HEK293T (cell line): Measurements from ENCODE around the gene EXPH5.

Experiments
- ARNT ChIP-seq: fragments of 450-650 bp; IDR thresholded peaks from 2 replicates; pipeline ENCODE4 v1.6.1; 2017; ENCODE audit warnings: mild to moderate bottlenecking
- BHLHE40 ChIP-seq: fragments of 450-650 bp; IDR thresholded peaks from 2 replicates; pipeline ENCODE4 v1.6.1; 2016; ENCODE audit warnings: mild to moderate bottlenecking, moderate library complexity, borderline replicate concordance
- ELF4 ChIP-seq: fragments of 450-650 bp; IDR thresholded peaks from 2 replicates; pipeline ENCODE4 v1.6.1; 2017; ENCODE audit warnings: antibody characterized with exemption
- FOXA1 ChIP-seq: fragments of 450-650 bp; IDR thresholded peaks from 2 replicates; pipeline ENCODE4 v1.6.1; 2016; ENCODE audit warnings: mild to moderate bottlenecking
- FOXK2 ChIP-seq: fragments of 450-650 bp; IDR thresholded peaks from 2 replicates; pipeline ENCODE4 v1.6.1; 2016; ENCODE audit warnings: mild to moderate bottlenecking
- FOXM1 ChIP-seq: fragments of 450-650 bp; IDR thresholded peaks from 2 replicates; pipeline ENCODE4 v1.6.1; 2017; ENCODE audit warnings: mild to moderate bottlenecking, borderline replicate concordance
- HDGF ChIP-seq: fragments of 450-650 bp; IDR thresholded peaks from 2 replicates; pipeline ENCODE4 v1.6.1; 2017; ENCODE audit warnings: antibody characterized with exemption, borderline replicate concordance
- L3MBTL2 ChIP-seq: fragments of 450-650 bp; conservative IDR thresholded peaks from 2 replicates; pipeline ENCODE4 v1.6.1; 2016; ENCODE audit warnings: mild to moderate bottlenecking
- NFRKB ChIP-seq: fragments of 450-650 bp; IDR thresholded peaks from 2 replicates; pipeline ENCODE4 v1.6.1; 2016; ENCODE audit warnings: mild to moderate bottlenecking, moderate library complexity
- SP1 ChIP-seq: fragments of 450-650 bp; IDR thresholded peaks from 2 replicates; pipeline ENCODE4 v1.6.1; 2017
- SUZ12 ChIP-seq: fragments of 450-650 bp; IDR thresholded peaks from 2 replicates; pipeline ENCODE4 v1.6.1; 2016; ENCODE audit warnings: mild to moderate bottlenecking
- TARDBP ChIP-seq: fragments of 450-650 bp; IDR thresholded peaks from 2 replicates; pipeline ENCODE4 v1.6.1; 2016
- ZNF384 ChIP-seq: fragments of 450-650 bp; IDR thresholded peaks from 2 replicates; pipeline ENCODE4 v1.6.1; 2016

GRCh38 chr11:108620958-108621772 is 27.6 kb upstream of the EXPH5 start:
- no peak for TF ChIP-seq FOXK2
- TF ChIP-seq L3MBTL2: no peak
- no peak for TF ChIP-seq ARNT
- TF ChIP-seq FOXM1: no peak
- no peak for TF ChIP-seq NFRKB
- no peak for TF ChIP-seq TARDBP
- no peak for TF ChIP-seq SP1
- no peak for TF ChIP-seq BHLHE40
- TF ChIP-seq ELF4: no peak
- TF ChIP-seq SUZ12: no peak
- TF ChIP-seq ZNF384: no peak
- no peak for TF ChIP-seq FOXA1
- no peak for TF ChIP-seq HDGF
